HepG2 (cell line): ENCODE measurements around the gene METAP2. TPM values are rescaled to one million over a fixed set of nuclear protein-coding genes. Genes with fewer than 3 reads are reported as not detected.

Source experiments
- JARID2 ChIP-seq: sonication (generic); formaldehyde crosslinking; IDR thresholded peaks from 2 replicates; pipeline ENCODE4 v1.8.1; 2023; ENCODE audit warnings: missing genetic modification reagents, inconsistent platforms; ENCODE audit not compliant: insufficient replicate concordance
- NCOA5 ChIP-seq: sonication (generic); formaldehyde crosslinking; IDR thresholded peaks from 2 replicates; pipeline ENCODE4 v1.4.0; 2020; ENCODE audit warnings: missing genetic modification reagents
- NKX3-1 ChIP-seq: sonication (generic); formaldehyde crosslinking; IDR thresholded peaks from 2 replicates; pipeline ENCODE4 v1.5.0; 2020; ENCODE audit warnings: missing genetic modification reagents
- SP4 ChIP-seq: sonication (generic); formaldehyde crosslinking; IDR thresholded peaks from 2 replicates; pipeline ENCODE4 v1.8.1; 2023; ENCODE audit warnings: mild to moderate bottlenecking, missing genetic modification reagents
- TOPORS ChIP-seq: sonication (generic); formaldehyde crosslinking; IDR thresholded peaks from 2 replicates; pipeline ENCODE4 v1.8.0; 2023; ENCODE audit warnings: mild to moderate bottlenecking, missing genetic modification reagents
- ZNF367 ChIP-seq: sonication (generic); formaldehyde crosslinking; IDR thresholded peaks from 2 replicates; pipeline ENCODE4 v1.4.0; 2020; ENCODE audit warnings: missing genetic modification reagents, borderline replicate concordance
- polyA plus RNA-seq, 8 experiments: library from polyadenylated mRNA; depleted of rRNA in 3 of 8; stranded (reverse) in 7 of 8; unstranded in 1 of 8; fragments of >200 nt; fragmentation: Illumina TruSeq in 4 of 8; extraction: Trizol in 4 of 8; gene quantifications; 2 replicates each; pipeline versions ENCODE4 v1.2.1 to v1.2.3, GENCODE V29; 2011 to 2016; ENCODE audit warnings: low read depth in 4 of 8, missing spikeins in 1 of 8, mixed read lengths in 1 of 8; ENCODE audit not compliant: insufficient read depth in 1 of 8
- total RNA-seq, 5 experiments: library from RNA; depleted of rRNA; stranded (reverse); fragments of >200 nt; fragmentation: Illumina TruSeq; extraction: Trizol; gene quantifications; 2 replicates each; pipeline ENCODE4 v1.2.3, GENCODE V29; 2016; ENCODE audit warnings: low read depth in 1 of 5
- TF ChIP-seq, protein P1 (sequence below): sonication (generic); formaldehyde crosslinking; IDR thresholded peaks from 2 replicates; pipeline ENCODE4 v1.4.0; 2020; ENCODE audit warnings: missing genetic modification reagents, mild to moderate bottlenecking, borderline replicate concordance
- TF ChIP-seq, protein P2 (sequence below): sonication (generic); formaldehyde crosslinking; IDR thresholded peaks from 2 replicates; pipeline ENCODE4 v1.5.0; 2020; ENCODE audit warnings: mild to moderate bottlenecking, missing genetic modification reagents
- TF ChIP-seq, protein P3 (sequence below): sonication (generic); formaldehyde crosslinking; IDR thresholded peaks from 2 replicates; pipeline ENCODE4 v1.4.0; 2020; ENCODE audit warnings: missing genetic modification reagents
- TF ChIP-seq, protein P4 (sequence below): sonication (generic); formaldehyde crosslinking; IDR thresholded peaks from 2 replicates; pipeline ENCODE4 v1.5.0; 2020; ENCODE audit warnings: mild to moderate bottlenecking, missing genetic modification reagents
- TF ChIP-seq, protein P5 (sequence below): sonication (generic); formaldehyde crosslinking; IDR thresholded peaks from 2 replicates; pipeline ENCODE4 v1.4.0; 2020; ENCODE audit warnings: low read depth, mild to moderate bottlenecking, missing genetic modification reagents
- TF ChIP-seq, protein P6 (sequence below), 2 experiments: sonication (generic) in 1 of 2; formaldehyde crosslinking in 1 of 2; IDR thresholded peaks; 2 replicates each; pipeline versions ENCODE4 v1.6.1 to v1.9.0; 2014 to 2022; ENCODE audit warnings: antibody characterized with exemption in 1 of 2, borderline replicate concordance in 1 of 2, inconsistent platforms in 1 of 2, low read depth in 1 of 2, missing genetic modification reagents in 1 of 2

METAP2 gene
- total and polyA plus RNA-seq, 2 of the 13 experiments (the other 11 are each of a cell fraction or from before 2014, with no cell fraction given), result 67.8 to 131 TPM

DNA sequence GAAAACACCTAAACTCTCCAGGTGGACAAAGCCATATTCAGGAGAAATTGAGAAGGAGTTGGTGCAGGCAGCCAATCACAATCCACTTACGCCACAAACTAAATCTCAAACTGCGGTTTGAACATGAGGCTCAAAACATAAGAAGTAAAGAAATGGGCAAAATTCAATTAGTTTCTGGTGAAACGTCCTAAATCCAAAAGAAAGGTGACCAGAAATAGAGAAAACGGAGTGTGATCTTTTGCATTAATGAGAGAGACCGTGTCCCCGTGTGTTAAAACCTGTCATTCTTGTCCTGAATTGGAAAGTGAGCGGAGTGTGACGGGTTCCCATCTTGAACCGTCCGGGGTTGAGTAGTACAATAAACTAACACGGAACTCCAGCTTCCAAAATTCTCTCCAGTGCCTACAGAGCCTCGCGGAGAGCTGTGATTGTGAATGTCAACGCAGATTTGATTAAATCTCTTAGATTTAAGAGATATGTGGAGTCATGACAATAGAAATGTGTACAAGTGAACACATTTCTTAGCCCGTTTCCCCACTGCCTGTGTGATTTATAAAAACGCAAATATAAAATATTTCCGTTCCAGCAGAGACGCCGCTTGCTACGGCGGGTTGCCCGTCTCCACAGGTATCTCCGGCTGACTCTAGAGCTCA, 595 bp upstream of the METAP2 start (continued):
- TF ChIP-seq, protein P1, sequence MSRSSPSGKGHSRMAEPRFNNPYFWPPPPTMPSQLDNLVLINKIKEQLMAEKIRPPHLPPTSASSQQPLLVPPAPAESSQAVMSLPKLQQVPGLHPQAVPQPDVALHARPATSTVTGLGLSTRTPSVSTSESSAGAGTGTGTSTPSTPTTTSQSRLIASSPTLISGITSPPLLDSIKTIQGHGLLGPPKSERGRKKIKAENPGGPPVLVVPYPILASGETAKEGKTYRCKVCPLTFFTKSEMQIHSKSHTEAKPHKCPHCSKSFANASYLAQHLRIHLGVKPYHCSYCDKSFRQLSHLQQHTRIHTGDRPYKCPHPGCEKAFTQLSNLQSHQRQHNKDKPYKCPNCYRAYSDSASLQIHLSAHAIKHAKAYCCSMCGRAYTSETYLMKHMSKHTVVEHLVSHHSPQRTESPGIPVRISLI, result no peak; the same call in 1 of the 2 replicates
- peak; percentile 8; the same call in 1 of the 2 replicates for TF ChIP-seq NKX3-1 (CRISPR knock-in tag)
- TF ChIP-seq, protein P2, sequence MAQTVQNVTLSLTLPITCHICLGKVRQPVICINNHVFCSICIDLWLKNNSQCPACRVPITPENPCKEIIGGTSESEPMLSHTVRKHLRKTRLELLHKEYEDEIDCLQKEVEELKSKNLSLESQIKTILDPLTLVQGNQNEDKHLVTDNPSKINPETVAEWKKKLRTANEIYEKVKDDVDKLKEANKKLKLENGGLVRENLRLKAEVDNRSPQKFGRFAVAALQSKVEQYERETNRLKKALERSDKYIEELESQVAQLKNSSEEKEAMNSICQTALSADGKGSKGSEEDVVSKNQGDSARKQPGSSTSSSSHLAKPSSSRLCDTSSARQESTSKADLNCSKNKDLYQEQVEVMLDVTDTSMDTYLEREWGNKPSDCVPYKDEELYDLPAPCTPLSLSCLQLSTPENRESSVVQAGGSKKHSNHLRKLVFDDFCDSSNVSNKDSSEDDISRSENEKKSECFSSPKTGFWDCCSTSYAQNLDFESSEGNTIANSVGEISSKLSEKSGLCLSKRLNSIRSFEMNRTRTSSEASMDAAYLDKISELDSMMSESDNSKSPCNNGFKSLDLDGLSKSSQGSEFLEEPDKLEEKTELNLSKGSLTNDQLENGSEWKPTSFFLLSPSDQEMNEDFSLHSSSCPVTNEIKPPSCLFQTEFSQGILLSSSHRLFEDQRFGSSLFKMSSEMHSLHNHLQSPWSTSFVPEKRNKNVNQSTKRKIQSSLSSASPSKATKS (CRISPR knock-in tag), result 0 out of 2 replicates have a peak, but pooled peaks have one; percentile 16
- no peak for TF ChIP-seq ZNF367
- TF ChIP-seq TOPORS (CRISPR knock-in tag), result no peak
- TF ChIP-seq SP4 (CRISPR knock-in tag), result no peak
- TF ChIP-seq, protein P3, sequence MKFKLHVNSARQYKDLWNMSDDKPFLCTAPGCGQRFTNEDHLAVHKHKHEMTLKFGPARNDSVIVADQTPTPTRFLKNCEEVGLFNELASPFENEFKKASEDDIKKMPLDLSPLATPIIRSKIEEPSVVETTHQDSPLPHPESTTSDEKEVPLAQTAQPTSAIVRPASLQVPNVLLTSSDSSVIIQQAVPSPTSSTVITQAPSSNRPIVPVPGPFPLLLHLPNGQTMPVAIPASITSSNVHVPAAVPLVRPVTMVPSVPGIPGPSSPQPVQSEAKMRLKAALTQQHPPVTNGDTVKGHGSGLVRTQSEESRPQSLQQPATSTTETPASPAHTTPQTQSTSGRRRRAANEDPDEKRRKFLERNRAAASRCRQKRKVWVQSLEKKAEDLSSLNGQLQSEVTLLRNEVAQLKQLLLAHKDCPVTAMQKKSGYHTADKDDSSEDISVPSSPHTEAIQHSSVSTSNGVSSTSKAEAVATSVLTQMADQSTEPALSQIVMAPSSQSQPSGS (CRISPR knock-in tag), result no peak
- TF ChIP-seq, protein P4, sequence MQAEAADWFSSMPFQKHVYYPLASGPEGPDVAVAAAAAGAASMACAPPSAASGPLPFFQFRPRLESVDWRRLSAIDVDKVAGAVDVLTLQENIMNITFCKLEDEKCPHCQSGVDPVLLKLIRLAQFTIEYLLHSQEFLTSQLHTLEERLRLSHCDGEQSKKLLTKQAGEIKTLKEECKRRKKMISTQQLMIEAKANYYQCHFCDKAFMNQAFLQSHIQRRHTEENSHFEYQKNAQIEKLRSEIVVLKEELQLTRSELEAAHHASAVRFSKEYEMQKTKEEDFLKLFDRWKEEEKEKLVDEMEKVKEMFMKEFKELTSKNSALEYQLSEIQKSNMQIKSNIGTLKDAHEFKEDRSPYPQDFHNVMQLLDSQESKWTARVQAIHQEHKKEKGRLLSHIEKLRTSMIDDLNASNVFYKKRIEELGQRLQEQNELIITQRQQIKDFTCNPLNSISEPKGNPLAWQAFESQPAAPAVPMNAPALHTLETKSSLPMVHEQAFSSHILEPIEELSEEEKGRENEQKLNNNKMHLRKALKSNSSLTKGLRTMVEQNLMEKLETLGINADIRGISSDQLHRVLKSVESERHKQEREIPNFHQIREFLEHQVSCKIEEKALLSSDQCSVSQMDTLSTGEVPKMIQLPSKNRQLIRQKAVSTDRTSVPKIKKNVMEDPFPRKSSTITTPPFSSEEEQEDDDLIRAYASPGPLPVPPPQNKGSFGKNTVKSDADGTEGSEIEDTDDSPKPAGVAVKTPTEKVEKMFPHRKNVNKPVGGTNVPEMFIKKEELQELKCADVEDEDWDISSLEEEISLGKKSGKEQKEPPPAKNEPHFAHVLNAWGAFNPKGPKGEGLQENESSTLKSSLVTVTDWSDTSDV, result no peak
- TF ChIP-seq JARID2 (CRISPR knock-in tag), result no peak
- TF ChIP-seq, protein P5, sequence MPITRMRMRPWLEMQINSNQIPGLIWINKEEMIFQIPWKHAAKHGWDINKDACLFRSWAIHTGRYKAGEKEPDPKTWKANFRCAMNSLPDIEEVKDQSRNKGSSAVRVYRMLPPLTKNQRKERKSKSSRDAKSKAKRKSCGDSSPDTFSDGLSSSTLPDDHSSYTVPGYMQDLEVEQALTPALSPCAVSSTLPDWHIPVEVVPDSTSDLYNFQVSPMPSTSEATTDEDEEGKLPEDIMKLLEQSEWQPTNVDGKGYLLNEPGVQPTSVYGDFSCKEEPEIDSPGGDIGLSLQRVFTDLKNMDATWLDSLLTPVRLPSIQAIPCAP (CRISPR knock-in tag), result 0 out of 2 replicates have a peak, but pooled peaks have one; percentile 13
- TF ChIP-seq NCOA5 (CRISPR knock-in tag), result no peak
- TF ChIP-seq, protein P6, sequence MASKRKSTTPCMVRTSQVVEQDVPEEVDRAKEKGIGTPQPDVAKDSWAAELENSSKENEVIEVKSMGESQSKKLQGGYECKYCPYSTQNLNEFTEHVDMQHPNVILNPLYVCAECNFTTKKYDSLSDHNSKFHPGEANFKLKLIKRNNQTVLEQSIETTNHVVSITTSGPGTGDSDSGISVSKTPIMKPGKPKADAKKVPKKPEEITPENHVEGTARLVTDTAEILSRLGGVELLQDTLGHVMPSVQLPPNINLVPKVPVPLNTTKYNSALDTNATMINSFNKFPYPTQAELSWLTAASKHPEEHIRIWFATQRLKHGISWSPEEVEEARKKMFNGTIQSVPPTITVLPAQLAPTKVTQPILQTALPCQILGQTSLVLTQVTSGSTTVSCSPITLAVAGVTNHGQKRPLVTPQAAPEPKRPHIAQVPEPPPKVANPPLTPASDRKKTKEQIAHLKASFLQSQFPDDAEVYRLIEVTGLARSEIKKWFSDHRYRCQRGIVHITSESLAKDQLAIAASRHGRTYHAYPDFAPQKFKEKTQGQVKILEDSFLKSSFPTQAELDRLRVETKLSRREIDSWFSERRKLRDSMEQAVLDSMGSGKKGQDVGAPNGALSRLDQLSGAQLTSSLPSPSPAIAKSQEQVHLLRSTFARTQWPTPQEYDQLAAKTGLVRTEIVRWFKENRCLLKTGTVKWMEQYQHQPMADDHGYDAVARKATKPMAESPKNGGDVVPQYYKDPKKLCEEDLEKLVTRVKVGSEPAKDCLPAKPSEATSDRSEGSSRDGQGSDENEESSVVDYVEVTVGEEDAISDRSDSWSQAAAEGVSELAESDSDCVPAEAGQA (IDR thresholded peaks at IDR 0.05; ENCODE audit: low read depth), result no peak
- TF ChIP-seq, protein P6 (CRISPR knock-in tag; IDR thresholded peaks at IDR 0.05; ENCODE audit: borderline replicate concordance), result no peak
